HG03558 (cell line): Measurements from ENCODE around the gene SSNA1.

ENCODE experiments used
- ATAC-seq: cut with Tn5 transposase; IDR thresholded peaks from one replicate; pipeline ENCODE4 v1.9.1; 2021; ENCODE audit warnings: moderate number of reproducible peaks; ENCODE audit not compliant: unreplicated experiment; ENCODE audit errors: extremely low read depth

The SSNA1 gene

GRCh38 chr9:137178939-137179630 lies 9.4 kb upstream of the SSNA1 start:
- ATAC-seq: no peak

- no peak for ATAC-seq
These were observed 8.7 kb upstream of the SSNA1 start for GRCh38 chr9:137179761-137180160.

GRCh38 chr9:137180491-137180890 lies 8.0 kb upstream of the SSNA1 start:
- ATAC-seq: no peak

DNA sequence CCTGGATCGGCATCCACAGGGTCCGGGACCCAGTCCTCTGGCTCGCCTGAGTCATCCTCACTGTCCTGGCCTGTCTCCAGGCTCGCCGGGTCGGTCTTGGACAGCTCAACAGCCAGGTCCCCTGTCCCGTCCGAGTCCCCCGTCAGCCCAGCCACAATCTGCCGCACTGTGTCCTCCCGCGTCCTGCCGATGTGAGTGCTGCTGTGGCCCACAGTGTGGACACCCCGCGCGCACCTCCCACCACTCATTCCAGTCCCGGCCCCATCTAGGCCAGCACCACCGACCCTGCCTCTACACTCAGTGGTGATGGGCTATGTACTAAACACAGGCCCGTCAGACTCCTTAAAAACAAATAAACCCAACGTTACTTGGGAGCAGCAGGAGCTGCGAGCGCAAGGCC lies 6.8 kb upstream of the SSNA1 start:
- no peak for ATAC-seq

GRCh38 chr9:137182836-137183235 lies 5.6 kb upstream of the SSNA1 start:
- no peak for ATAC-seq

DNA sequence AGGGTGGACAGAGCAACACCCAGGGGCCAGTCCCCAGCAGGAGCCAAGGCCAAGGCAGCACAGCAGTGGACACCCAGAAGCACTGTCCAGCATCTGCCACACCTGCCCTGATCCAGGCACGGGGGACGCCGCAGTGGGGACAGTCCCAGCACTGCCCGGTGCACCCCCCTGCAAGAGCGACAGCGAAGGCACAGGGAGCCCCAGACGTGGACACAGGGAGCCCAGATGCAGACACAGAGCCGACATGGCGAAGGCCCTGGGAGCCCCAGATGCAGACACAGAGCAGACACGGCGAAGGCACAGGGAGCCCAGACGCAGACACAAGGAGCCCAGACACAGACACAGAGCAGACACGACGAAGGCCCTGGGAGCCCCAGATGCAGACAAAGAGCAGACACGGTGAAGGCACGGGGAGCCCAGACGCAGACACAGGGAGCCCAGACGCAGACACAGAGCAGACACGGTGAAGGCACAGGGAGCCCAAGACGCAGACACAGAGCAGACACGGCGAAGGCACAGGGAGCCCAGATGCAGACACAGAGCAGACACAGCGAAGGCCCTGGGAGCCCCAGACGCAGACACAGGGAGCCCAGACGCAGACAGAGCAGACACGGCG lies 4.4 kb upstream of the SSNA1 start:
- ATAC-seq: no peak

- ATAC-seq: no peak
These were observed 3.4 kb upstream of the SSNA1 start for GRCh38 chr9:137184881-137185660.

DNA sequence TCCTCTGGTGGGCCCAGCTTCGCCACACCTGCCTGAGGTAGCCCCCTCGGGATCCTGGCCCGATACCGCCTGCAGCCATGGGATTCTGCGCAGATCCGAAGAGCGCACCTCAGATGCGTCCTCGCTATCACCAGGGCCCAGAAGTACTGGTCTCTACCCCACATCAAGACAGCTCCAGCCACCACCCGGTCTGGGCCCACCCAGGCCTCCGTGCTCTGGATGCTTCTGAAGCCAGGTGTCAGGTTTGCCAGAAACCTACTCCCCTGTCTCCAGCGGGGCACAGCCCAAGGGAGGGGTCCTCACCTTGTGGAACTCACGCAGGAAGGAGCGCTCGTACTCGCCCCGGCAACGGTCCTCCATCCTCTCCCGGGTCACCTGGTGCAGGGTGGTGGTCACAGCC lies 2.6 kb upstream of the SSNA1 start:
- ATAC-seq: no peak

DNA sequence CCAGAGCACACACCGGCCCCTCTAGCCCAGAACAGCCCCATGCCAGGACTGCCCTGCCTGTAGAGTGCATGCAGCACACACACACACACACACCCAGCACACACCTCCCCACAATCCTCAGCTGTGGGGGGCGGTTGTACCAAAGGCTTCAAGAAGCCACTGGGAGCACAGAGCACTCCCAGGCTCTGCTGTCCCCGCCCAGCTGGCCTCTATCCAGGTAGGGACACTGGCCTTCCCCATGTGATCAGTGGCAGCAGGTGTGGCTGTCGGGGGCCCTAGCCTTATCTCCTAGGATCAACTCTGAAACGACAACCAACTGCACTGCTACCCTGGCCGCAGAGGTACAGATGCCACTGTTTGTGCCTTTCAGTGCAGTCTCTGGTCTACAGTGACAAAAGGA lies 2.1 kb upstream of the SSNA1 start:
- ATAC-seq: no peak

GRCh38 chr9:137187386-137187785 lies 1.1 kb upstream of the SSNA1 start:
- ATAC-seq: no peak

- no peak for ATAC-seq
These were observed 388 bp upstream of the SSNA1 start for GRCh38 chr9:137188086-137188489.

- no peak for ATAC-seq
These were observed 1.1 kb downstream of the SSNA1 start for GRCh38 chr9:137189297-137190295.

GRCh38 chr9:137190315-137190856 lies 1.9 kb downstream of the SSNA1 start:
- ATAC-seq: no peak

- ATAC-seq: no peak
These were observed 2.8 kb downstream of the SSNA1 start for GRCh38 chr9:137191245-137191644.

DNA sequence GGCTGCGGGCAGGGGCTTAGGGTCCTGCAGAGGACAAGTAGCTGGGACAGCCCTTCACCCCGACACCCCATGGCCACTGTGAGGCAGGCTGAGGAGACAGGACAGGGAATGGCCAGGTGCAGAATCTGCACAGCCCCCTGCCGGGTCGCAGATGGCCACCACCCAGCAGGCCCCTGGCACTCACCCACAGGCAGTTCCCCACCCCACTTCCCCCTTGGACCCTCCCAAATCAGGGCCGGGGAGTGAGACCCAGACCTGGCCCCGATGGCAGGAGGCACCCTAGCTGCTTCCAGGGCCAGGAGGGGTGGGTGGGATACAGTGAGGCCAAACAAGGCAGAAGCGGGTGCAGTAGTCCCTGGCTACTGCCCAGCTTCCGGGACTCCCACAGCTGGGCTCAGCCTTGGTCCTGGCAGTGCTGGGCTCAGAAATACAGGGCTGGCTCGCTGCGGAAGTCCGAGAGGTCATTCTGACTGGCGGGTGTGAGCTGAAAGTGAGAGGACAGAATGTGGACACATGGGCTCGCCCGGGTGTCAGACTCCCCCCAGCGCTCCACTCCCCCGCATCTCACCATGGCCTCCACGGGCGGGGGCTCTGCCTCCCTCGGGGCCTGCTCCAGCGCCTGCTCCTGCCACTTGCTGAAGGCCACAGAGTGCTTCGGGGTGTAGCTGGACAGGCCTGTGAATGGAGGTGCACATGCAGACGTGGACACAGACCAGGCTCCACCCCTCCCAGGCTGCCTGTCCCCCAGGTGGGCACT lies 3.4 kb downstream of the SSNA1 start:
- no peak for ATAC-seq

GRCh38 chr9:137192448-137192780 lies 3.9 kb downstream of the SSNA1 start:
- ATAC-seq: no peak

- ATAC-seq: no peak
These were observed 4.4 kb downstream of the SSNA1 start for GRCh38 chr9:137192859-137193258.

GRCh38 chr9:137193771-137194170 lies 5.3 kb downstream of the SSNA1 start:
- ATAC-seq: no peak

GRCh38 chr9:137194388-137194787 lies 5.9 kb downstream of the SSNA1 start:
- ATAC-seq: no peak
